Endothelial cell of umbilical vein (primary cell): ENCODE results near the gene PACSIN2. TPM values are rescaled to one million over a fixed set of nuclear protein-coding genes. Genes with fewer than 3 reads are reported as not detected.
A peak's percentile ranks its signal among the peaks of the same experiment; 100 is the strongest.

ENCODE experiments used
- BruUV-seq: library from RNA; stranded (reverse); fragments of 400-500 nt; replicated peaks from 2 replicates; lab custom pipeline; 2021; lab: Mats Ljungman, UMichigan
- CTCF ChIA-PET: fragments of 300-600, 350-600 bp; sonication (Branson Sonifier 250); formaldehyde crosslinking; loops from one replicate; lab custom pipeline; 2021; ENCODE audit warnings: antibody characterized with exemption, inconsistent platforms; lab: Charles Lee
- POLR2A ChIA-PET: fragments of 300-600, 350-600 bp; sonication (Branson Sonifier 250); formaldehyde crosslinking; loops from one replicate; lab custom pipeline; 2021; ENCODE audit warnings: antibody characterized with exemption, inconsistent platforms; lab: Charles Lee
- DNase-seq: peaks from one replicate; pipeline ENCODE4 v3.0.0-alpha.2; 2011; ENCODE audit warnings: low read depth, low spot score
- FAIRE-seq: peaks from 2 replicates; lab custom pipeline; 2011; peaks lifted over from hg19 to GRCh38; lab: Jason Lieb, UNC
- H2AFZ ChIP-seq: 2 replicates; pipeline ENCODE4 v1.6.0; 2012; ENCODE audit warnings: low read depth, low read length, control low read depth, inconsistent platforms
- H3K27ac ChIP-seq: 2 replicates; pipeline ENCODE4 v1.5.1; 2011; ENCODE audit warnings: low read depth, mild to moderate bottlenecking, control low read depth, low read length, moderate library complexity; ENCODE audit not compliant: insufficient read depth
- H3K27me3 ChIP-seq, 2 experiments: 2 replicates each; pipeline versions ENCODE4 v1.6.0 to v1.6.1; 2011; ENCODE audit warnings: low read length in 2 of 2, mixed read lengths in 1 of 2; ENCODE audit not compliant: control insufficient read depth in 2 of 2, insufficient read depth in 2 of 2
- H3K36me3 ChIP-seq, 2 experiments: 2 replicates in 1 of 2; 3 replicates in 1 of 2; pipeline ENCODE4 v1.5.1; 2011; ENCODE audit warnings: low read length in 2 of 2, mild to moderate bottlenecking in 1 of 2, moderate library complexity in 1 of 2; ENCODE audit not compliant: control insufficient read depth in 2 of 2, insufficient read depth in 2 of 2; ENCODE audit errors: extremely low read depth in 1 of 2
- H3K4me1 ChIP-seq: 3 replicates; pipeline ENCODE4 v1.5.1; 2011; ENCODE audit warnings: mild to moderate bottlenecking, low read length; ENCODE audit not compliant: control insufficient read depth, insufficient read depth; ENCODE audit errors: extremely low read depth
- H3K4me2 ChIP-seq: 2 replicates; pipeline ENCODE4 v1.6.1; 2011; ENCODE audit warnings: low read length, control low read depth, mixed read lengths; ENCODE audit not compliant: insufficient read depth
- H3K4me3 ChIP-seq, 3 experiments: fragments of 200-600 bp in 1 of 3; sonication (generic), shearing (Covaris generic) in 1 of 3; replicated peaks in 1 of 3; 2 replicates each; pipeline ENCODE4 v1.5.1; 2011 to 2016; ENCODE audit warnings: control low read depth in 3 of 3, low read length in 3 of 3, mild to moderate bottlenecking in 2 of 3, inconsistent platforms in 1 of 3, low read depth in 1 of 3, moderate library complexity in 1 of 3; ENCODE audit not compliant: insufficient read depth in 1 of 3
- H3K79me2 ChIP-seq: 2 replicates; pipeline ENCODE4 v1.6.0; 2012; ENCODE audit warnings: low read length, inconsistent platforms; ENCODE audit not compliant: control insufficient read depth, insufficient read depth
- H3K9ac ChIP-seq: replicated peaks from 2 replicates; pipeline ENCODE3; 2011; ENCODE audit warnings: low read length, control low read depth; ENCODE audit not compliant: insufficient read depth; ENCODE audit errors: extremely low read depth
- H3K9me1 ChIP-seq: replicated peaks from 3 replicates; pipeline ENCODE4 v1.6.0; 2011; ENCODE audit warnings: mild to moderate bottlenecking, low read length; ENCODE audit not compliant: control insufficient read depth, insufficient read depth; ENCODE audit errors: extremely low read depth
- H3K9me3 ChIP-seq: replicated peaks from 2 replicates; pipeline ENCODE4 v1.5.1; 2012; ENCODE audit warnings: low read length, inconsistent platforms; ENCODE audit not compliant: control insufficient read depth, insufficient read depth
- H4K20me1 ChIP-seq: replicated peaks from 2 replicates; pipeline ENCODE3; 2011; ENCODE audit warnings: mild to moderate bottlenecking, low read length; ENCODE audit not compliant: control insufficient read depth, insufficient read depth; ENCODE audit errors: extremely low read depth
- CTCF ChIP-seq, 2 donors: IDR thresholded peaks; 1 replicate in 1 of 2; 2 replicates in 1 of 2; pipeline ENCODE4 v1.5.1; 2011; ENCODE audit warnings: low read length in 2 of 2, mild to moderate bottlenecking in 2 of 2, moderate library complexity in 2 of 2, control low read depth in 1 of 2, inconsistent platforms in 1 of 2, low read depth in 1 of 2; ENCODE audit not compliant: insufficient read depth in 1 of 2; ENCODE audit errors: extremely low read depth in 1 of 2
- EZH2 ChIP-seq: IDR thresholded peaks from 2 replicates; pipeline ENCODE4 v1.6.1; 2012; ENCODE audit warnings: borderline replicate concordance, low read depth, mild to moderate bottlenecking, moderate library complexity, low read length, inconsistent platforms; ENCODE audit not compliant: severe bottlenecking
- FOS ChIP-seq: IDR thresholded peaks from 2 replicates; pipeline ENCODE4 v1.6.1; 2011; ENCODE audit warnings: mild to moderate bottlenecking, low read length, moderate library complexity, borderline replicate concordance; ENCODE audit not compliant: insufficient read depth
- GATA2 ChIP-seq: IDR thresholded peaks from 2 replicates; pipeline ENCODE4 v1.7.0; 2011; ENCODE audit warnings: low read depth, mild to moderate bottlenecking, moderate library complexity, mixed read lengths, low read length; ENCODE audit not compliant: insufficient read length, insufficient read depth
- JUN ChIP-seq: IDR thresholded peaks from 2 replicates; pipeline ENCODE4 v1.6.1; 2011; ENCODE audit warnings: borderline replicate concordance, low read depth; ENCODE audit not compliant: insufficient read length, insufficient read depth
- MAX ChIP-seq: IDR thresholded peaks from 2 replicates; pipeline ENCODE4 v1.6.1; 2011; ENCODE audit not compliant: insufficient read depth, insufficient read length
- MYC ChIP-seq: IDR thresholded peaks from one replicate; pipeline ENCODE4 v1.6.1; 2011; ENCODE audit warnings: mild to moderate bottlenecking, low read depth, low read length
- POLR2A ChIP-seq: IDR thresholded peaks from 2 replicates; pipeline ENCODE4 v1.6.1; 2012; ENCODE audit warnings: low read depth, mild to moderate bottlenecking, control low read depth, low read length
- POLR2AphosphoS5 ChIP-seq: IDR thresholded peaks from 2 replicates; pipeline ENCODE4 v1.6.1; 2012; ENCODE audit warnings: low read depth, mild to moderate bottlenecking, control low read depth, low read length, moderate library complexity; ENCODE audit not compliant: insufficient read depth
- dilution Hi-C: fragments of 300-500 bp; cut with MboI; formaldehyde crosslinking; loops from one replicate; pipeline ENCODE4 v1.15.0; 2019; ENCODE audit warnings: low sequenced_read_pairs; ENCODE audit not compliant: extremely low pct_ligation_motif_present
- intact Hi-C: fragments of 100-400 bp; cut with micrococcal nuclease; formaldehyde crosslinking; loops from one replicate; pipeline ENCODE4 v1.10.0; 2022
- polyA plus RNA-seq, 4 experiments: library from polyadenylated mRNA; depleted of rRNA in 3 of 4; stranded (reverse) in 3 of 4; unstranded in 1 of 4; fragments of >200 nt; gene quantifications; 2 replicates each; pipeline versions ENCODE4 v1.2.1 to v1.2.3, GENCODE V29; 2011 to 2012; ENCODE audit warnings: missing spikeins in 1 of 4
- total RNA-seq: library from RNA; stranded (reverse); gene quantifications from 2 replicates; pipeline ENCODE4 v1.2.3, GENCODE V29; 2021

PACSIN2 gene
- total and polyA plus RNA-seq, 2 donors (not counting 3 experiments of a cell fraction or from before 2014, with no cell fraction given) = 46.2 to 64.5 TPM

GRCh38 chr22:42841444-42841843, 173.5 kb downstream of the PACSIN2 start:
- no peaks in the 10 kb centered on the region for H3K79me2 ChIP-seq
- no peaks in the 10 kb centered on the region for H3K9me1 ChIP-seq
- dilution Hi-C loops (no loop called here), intact Hi-C loops (no loop called here)
- ChIA-PET POLR2A (interaction anchor here (0.7 kb wide), 1 partner anchor 128 kb away, joined by 4 read pairs; no protein-coding TSS in a partner anchor), CTCF (interaction anchor here (0.6 to 1.6 kb wide), 4 partner anchors 11 to 295 kb away, joined by 3 to 10 read pairs (median 4); no protein-coding TSS in a partner anchor)
- no peaks in the 10 kb centered on the region for H3K9me3 ChIP-seq
- H3K27ac ChIP-seq = no peak overlapping the region
- H3K4me2 ChIP-seq = no peak overlapping the region
- peaks cover 2 to 7% of the 10 kb centered on the region in 2 experiments for H3K36me3 ChIP-seq
- H3K9ac ChIP-seq = no peak overlapping the region
- peaks cover 22% of the 10 kb centered on the region for H3K4me1 ChIP-seq
- no peaks in the 10 kb centered on the region for H3K27me3 ChIP-seq
- H2AFZ ChIP-seq = no peak overlapping the region
- no peak overlapping the region for H3K4me3 ChIP-seq
- no peaks in the 10 kb centered on the region for H4K20me1 ChIP-seq
- TF ChIP-seq POLR2A (no peak), JUN (no peak), CTCF (IDR thresholded peaks at IDR 0.05; ENCODE audit: extremely low read depth in 1 of 2, insufficient read depth in 1 of 2, low read depth in 1 of 2, low read length in 2 of 2) (no peak), POLR2AphosphoS5 (no peak), FOS (no peak), MAX (no peak), MYC (no peak), EZH2 (no peak), GATA2 (no peak)
- no TSS peak for BruUV-seq
- no peak for DNase-seq
- FAIRE-seq = peak; percentile 28
